Hematopoietic multipotent progenitor cell (in vitro differentiated cells): ENCODE data around the gene ANKRD27. TPM values are rescaled to one million over a fixed set of nuclear protein-coding genes. Genes with fewer than 3 reads are reported as not detected.
A peak's percentile ranks its signal among the peaks of the same experiment; 100 is the strongest.

ENCODE experiments used
- DNase-seq, 3 donors: peaks; one replicate each; pipeline ENCODE4 v3.0.0-alpha.2; 2011 to 2015; ENCODE audit warnings: low read depth in 2 of 3, low spot score in 2 of 3
- small RNA-seq: library from RNA; depleted of rRNA; stranded (forward); fragments of <200 nt; gene quantifications from one replicate; pipeline ENCODE3, GENCODE V24; 2012
- total RNA-seq: library from RNA; depleted of rRNA; stranded (reverse); fragments of >200 nt; gene quantifications from one replicate; pipeline ENCODE4 v1.2.3, GENCODE V29; 2012

Gene ANKRD27
- total RNA-seq, 1 donor, result 57.1 TPM

- DNase-seq, result no peak
Observed at GRCh38 chr19:32566246-32566830, 108.6 kb downstream of the ANKRD27 start.

GRCh38 chr19:32563761-32564160 is 111.2 kb downstream of the ANKRD27 start:
- no peak for DNase-seq

- no peak for DNase-seq
Observed at GRCh38 chr19:32558607-32559228, 116.3 kb downstream of the ANKRD27 start.

GRCh38 chr19:32555786-32556185 is 119.2 kb downstream of the ANKRD27 start:
- no peak for DNase-seq

- DNase-seq, result no peak
Observed at GRCh38 chr19:32550666-32551065, 124.3 kb downstream of the ANKRD27 start.

Small RNA genes lying within 50 kb of the gene (small RNA-seq; reads per million reads assigned to genes)
- gene RN7SL789P (not detected), gene SNORA68B (1.4 reads per million, percentile 50 among the genes with 10 or more reads in this experiment)

Other genes with a start within 250 kb of the ANKRD27 start
- gene PDCD5, start 94.0 kb downstream of the ANKRD27 start, total RNA-seq, result 18.6 TPM
- 0.54 TPM for gene RGS9BP, start 668 bp upstream of the ANKRD27 start, total RNA-seq
- gene NUDT19, start 16.6 kb upstream of the ANKRD27 start, total RNA-seq, result 8.9 TPM
- gene TDRD12, start 44.6 kb upstream of the ANKRD27 start, total RNA-seq, result 0.27 TPM
- gene SLC7A9, start 194.6 kb upstream of the ANKRD27 start, total RNA-seq, result not detected